ENCODE data around the gene OR6N1.

OR6N1 gene

DNA sequence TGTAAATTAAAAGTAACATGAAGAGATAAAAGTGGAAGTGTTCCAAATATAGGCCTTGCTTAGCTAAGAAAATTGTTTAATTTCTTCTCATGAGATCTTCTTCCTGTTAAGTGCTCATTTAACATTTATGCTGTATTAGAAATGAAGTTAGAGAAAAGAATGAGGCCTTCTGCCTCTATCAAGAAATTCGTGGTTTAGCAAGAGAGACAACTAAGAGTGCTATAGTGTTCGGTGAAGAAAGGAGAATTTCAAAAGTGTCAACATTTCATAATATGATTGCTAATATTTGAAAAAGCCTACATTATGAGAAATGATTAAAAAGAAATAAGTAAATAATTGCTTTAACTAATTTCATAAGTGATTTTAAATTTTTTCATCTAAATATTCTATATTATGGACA lies 40.3 kb upstream of the OR6N1 start:
- Histone ChIP-seq H2AK5ac (ENCODE audit: low read length, severe bottlenecking) (no peak overlapping the region), H3K4me2 (ENCODE audit: low read length, poor library complexity, severe bottlenecking) (no peak overlapping the region), H3K9ac (ENCODE audit: low read length) (no peak overlapping the region), H2AFZ (ENCODE audit: low read depth, low read length) (no peak overlapping the region), H3K27ac (ENCODE audit: low read length, poor library complexity, severe bottlenecking) (no peak overlapping the region), H3K79me1 (replicated peaks; ENCODE audit: low read length, poor library complexity, severe bottlenecking) (no peaks in the 10 kb centered on the region), H3K4me3 (ENCODE audit: insufficient read depth in 1 of 2, low read depth in 1 of 2, low read length in 2 of 2) (no peak overlapping the region), H3K14ac (ENCODE audit: low read length in 2 of 2) (no peak overlapping the region), H4K8ac (ENCODE audit: low read length) (no peak overlapping the region), H3K4ac (ENCODE audit: low read depth in 1 of 2, low read length in 2 of 2) (no peak overlapping the region), H2BK120ac (ENCODE audit: low read depth, low read length) (no peak overlapping the region), H2BK12ac (ENCODE audit: low read length in 2 of 2) (no peak overlapping the region), H3K4me1 (ENCODE audit: control insufficient read depth, insufficient read depth, low read depth, low read length) (no peaks in the 10 kb centered on the region), H3K27me3 (ENCODE audit: control insufficient read depth in 1 of 2, insufficient read depth in 1 of 2, low read length in 2 of 2) (no peaks in the 10 kb centered on the region), H3K36me3 (ENCODE audit: control insufficient read depth in 1 of 2, insufficient read depth in 2 of 2, low read depth in 1 of 2, low read length in 2 of 2) (no peaks in the 10 kb centered on the region), H2BK15ac (ENCODE audit: low read depth, poor library complexity, severe bottlenecking) (no peak overlapping the region), H3K9me3 (ENCODE audit: control insufficient read depth, low read length) (no peaks in the 10 kb centered on the region), H2BK5ac (ENCODE audit: low read depth, low read length, poor library complexity, severe bottlenecking) (no peak overlapping the region), H3K18ac (ENCODE audit: low read depth in 1 of 2, low read length in 2 of 2) (no peak overlapping the region), H4K91ac (ENCODE audit: low read length) (no peak overlapping the region), H3K23ac (ENCODE audit: low read length in 2 of 2) (no peak overlapping the region)
- DNase-seq: no peak
- 60% methylated on average over 1 of the region's 2 CpGs for WGBS

- no peak overlapping the region for H2AFZ ChIP-seq (ENCODE audit: low read depth, low read length)
- H2AK5ac ChIP-seq (ENCODE audit: low read length, severe bottlenecking): no peak overlapping the region
- H3K23ac ChIP-seq (ENCODE audit: low read length in 2 of 2): no peak overlapping the region
- H2BK15ac ChIP-seq (ENCODE audit: low read depth, poor library complexity, severe bottlenecking): no peak overlapping the region
- no peak overlapping the region for H3K4me3 ChIP-seq (ENCODE audit: insufficient read depth in 1 of 2, low read depth in 1 of 2, low read length in 2 of 2)
- H3K9ac ChIP-seq (ENCODE audit: low read length): no peak overlapping the region
- 60% methylated on average over 4 of the region's 4 CpGs for WGBS
- H3K27me3 ChIP-seq (ENCODE audit: control insufficient read depth in 1 of 2, insufficient read depth in 1 of 2, low read length in 2 of 2): no peaks in the 10 kb centered on the region
- H4K8ac ChIP-seq (ENCODE audit: low read length): no peak overlapping the region
- H4K91ac ChIP-seq (ENCODE audit: low read length): no peak overlapping the region
- no peaks in the 10 kb centered on the region for H3K79me1 ChIP-seq (replicated peaks; ENCODE audit: low read length, poor library complexity, severe bottlenecking)
- no peak for DNase-seq
- no peak overlapping the region for H3K18ac ChIP-seq (ENCODE audit: low read depth in 1 of 2, low read length in 2 of 2)
- no peak overlapping the region for H3K4me2 ChIP-seq (ENCODE audit: low read length, poor library complexity, severe bottlenecking)
- no peak overlapping the region for H3K14ac ChIP-seq (ENCODE audit: low read length in 2 of 2)
- no peaks in the 10 kb centered on the region for H3K9me3 ChIP-seq (ENCODE audit: control insufficient read depth, low read length)
- no peak overlapping the region for H2BK5ac ChIP-seq (ENCODE audit: low read depth, low read length, poor library complexity, severe bottlenecking)
- no peak overlapping the region for H2BK120ac ChIP-seq (ENCODE audit: low read depth, low read length)
- H3K4me1 ChIP-seq (ENCODE audit: control insufficient read depth, insufficient read depth, low read depth, low read length): no peaks in the 10 kb centered on the region
- no peak overlapping the region for H3K27ac ChIP-seq (ENCODE audit: low read length, poor library complexity, severe bottlenecking)
- no peaks in the 10 kb centered on the region for H3K36me3 ChIP-seq (ENCODE audit: control insufficient read depth in 1 of 2, insufficient read depth in 2 of 2, low read depth in 1 of 2, low read length in 2 of 2)
- H2BK12ac ChIP-seq (ENCODE audit: low read length in 2 of 2): no peak overlapping the region
- no peak overlapping the region for H3K4ac ChIP-seq (ENCODE audit: low read depth in 1 of 2, low read length in 2 of 2)
Observed at GRCh38 chr1:158810311-158810710, 38.3 kb upstream of the OR6N1 start.

DNA sequence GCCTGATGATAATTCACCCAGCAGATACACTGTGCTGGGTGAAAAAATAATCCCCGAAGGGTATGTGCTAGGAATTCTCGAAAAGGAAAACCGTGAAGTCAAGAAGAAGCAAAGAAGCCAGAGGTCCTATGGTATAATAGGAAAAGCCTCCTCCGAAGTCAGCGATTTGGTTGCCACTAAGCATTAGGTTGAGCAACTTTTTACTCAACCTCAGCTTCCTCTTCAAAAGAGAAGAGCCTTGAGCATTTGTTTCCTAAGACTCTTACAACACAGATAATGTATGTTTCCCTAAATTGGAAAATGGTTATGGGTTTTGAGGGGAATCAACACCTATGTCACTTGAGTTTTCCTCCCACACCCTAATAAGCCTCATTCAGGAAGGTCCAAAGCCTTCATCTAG lies 37.9 kb upstream of the OR6N1 start:
- Histone ChIP-seq H2BK15ac (ENCODE audit: low read depth, poor library complexity, severe bottlenecking) (no peak overlapping the region), H3K18ac (ENCODE audit: low read depth in 1 of 2, low read length in 2 of 2) (no peak overlapping the region), H3K4me3 (ENCODE audit: insufficient read depth in 1 of 2, low read depth in 1 of 2, low read length in 2 of 2) (no peak overlapping the region), H2AK5ac (ENCODE audit: low read length, severe bottlenecking) (no peak overlapping the region), H3K4me2 (ENCODE audit: low read length, poor library complexity, severe bottlenecking) (no peak overlapping the region), H3K4ac (ENCODE audit: low read depth in 1 of 2, low read length in 2 of 2) (no peak overlapping the region), H3K9me3 (ENCODE audit: control insufficient read depth, low read length) (no peaks in the 10 kb centered on the region), H3K14ac (ENCODE audit: low read length in 2 of 2) (no peak overlapping the region), H2BK120ac (ENCODE audit: low read depth, low read length) (no peak overlapping the region), H2BK12ac (ENCODE audit: low read length in 2 of 2) (no peak overlapping the region), H3K27ac (ENCODE audit: low read length, poor library complexity, severe bottlenecking) (no peak overlapping the region), H3K27me3 (ENCODE audit: control insufficient read depth in 1 of 2, insufficient read depth in 1 of 2, low read length in 2 of 2) (no peaks in the 10 kb centered on the region), H3K79me1 (replicated peaks; ENCODE audit: low read length, poor library complexity, severe bottlenecking) (no peaks in the 10 kb centered on the region), H4K91ac (ENCODE audit: low read length) (no peak overlapping the region), H3K4me1 (ENCODE audit: control insufficient read depth, insufficient read depth, low read depth, low read length) (no peaks in the 10 kb centered on the region), H2BK5ac (ENCODE audit: low read depth, low read length, poor library complexity, severe bottlenecking) (no peak overlapping the region), H3K9ac (ENCODE audit: low read length) (no peak overlapping the region), H3K23ac (ENCODE audit: low read length in 2 of 2) (no peak overlapping the region), H2AFZ (ENCODE audit: low read depth, low read length) (no peak overlapping the region), H4K8ac (ENCODE audit: low read length) (no peak overlapping the region), H3K36me3 (ENCODE audit: control insufficient read depth in 1 of 2, insufficient read depth in 2 of 2, low read depth in 1 of 2, low read length in 2 of 2) (no peaks in the 10 kb centered on the region)
- WGBS: 90% methylated on average over 3 of the region's 5 CpGs
- no peak for DNase-seq

GRCh38 chr1:158809256-158809655 lies 37.3 kb upstream of the OR6N1 start:
- Histone ChIP-seq H3K23ac (ENCODE audit: low read length in 2 of 2) (no peak overlapping the region), H3K14ac (ENCODE audit: low read length in 2 of 2) (no peak overlapping the region), H2AK5ac (ENCODE audit: low read length, severe bottlenecking) (no peak overlapping the region), H2BK12ac (ENCODE audit: low read length in 2 of 2) (no peak overlapping the region), H4K91ac (ENCODE audit: low read length) (no peak overlapping the region), H3K9ac (ENCODE audit: low read length) (no peak overlapping the region), H3K4me2 (ENCODE audit: low read length, poor library complexity, severe bottlenecking) (no peak overlapping the region), H3K36me3 (ENCODE audit: control insufficient read depth in 1 of 2, insufficient read depth in 2 of 2, low read depth in 1 of 2, low read length in 2 of 2) (no peaks in the 10 kb centered on the region), H2BK15ac (ENCODE audit: low read depth, poor library complexity, severe bottlenecking) (no peak overlapping the region), H3K27ac (ENCODE audit: low read length, poor library complexity, severe bottlenecking) (no peak overlapping the region), H3K18ac (ENCODE audit: low read depth in 1 of 2, low read length in 2 of 2) (no peak overlapping the region), H3K4me3 (ENCODE audit: insufficient read depth in 1 of 2, low read depth in 1 of 2, low read length in 2 of 2) (no peak overlapping the region), H3K4ac (ENCODE audit: low read depth in 1 of 2, low read length in 2 of 2) (no peak overlapping the region), H4K8ac (ENCODE audit: low read length) (no peak overlapping the region), H3K4me1 (ENCODE audit: control insufficient read depth, insufficient read depth, low read depth, low read length) (no peaks in the 10 kb centered on the region), H3K27me3 (ENCODE audit: control insufficient read depth in 1 of 2, insufficient read depth in 1 of 2, low read length in 2 of 2) (no peaks in the 10 kb centered on the region), H2BK120ac (ENCODE audit: low read depth, low read length) (no peak overlapping the region), H2BK5ac (ENCODE audit: low read depth, low read length, poor library complexity, severe bottlenecking) (no peak overlapping the region), H3K9me3 (ENCODE audit: control insufficient read depth, low read length) (no peaks in the 10 kb centered on the region), H2AFZ (ENCODE audit: low read depth, low read length) (no peak overlapping the region), H3K79me1 (replicated peaks; ENCODE audit: low read length, poor library complexity, severe bottlenecking) (no peaks in the 10 kb centered on the region)
- 86% methylated on average over 3 of the region's 3 CpGs for whole genome bisulfite sequencing
- DNase-seq: no peak
